ENCODE results near the gene ADAMTS10.
"Not testable (repeated sequence)": the region's sequence is repeated elsewhere in the genome, so short reads cannot be mapped to it uniquely, and the experiment has no call there.

Gene ADAMTS10

DNA sequence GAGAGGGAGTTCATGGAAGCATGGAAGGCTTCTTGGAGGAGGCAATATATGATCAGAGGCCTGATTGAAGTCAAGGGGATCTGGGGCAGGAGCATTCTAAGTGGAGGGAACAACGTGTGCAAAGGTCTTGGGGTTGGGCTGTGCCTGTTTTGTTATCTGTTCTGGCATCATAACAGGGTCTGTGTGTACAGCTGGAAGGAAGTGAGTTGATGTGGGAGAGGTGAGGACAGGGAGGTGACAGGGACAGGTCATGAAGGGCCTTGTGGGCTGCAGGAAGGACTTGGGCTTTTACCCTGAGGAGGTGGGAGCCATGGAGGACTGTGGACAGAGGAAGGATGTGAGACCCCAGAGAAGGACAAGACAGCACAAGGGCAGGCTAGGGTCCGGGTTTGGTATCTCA, 18.7 kb upstream of the ADAMTS10 start:
- DNase-seq = no peak

DNA sequence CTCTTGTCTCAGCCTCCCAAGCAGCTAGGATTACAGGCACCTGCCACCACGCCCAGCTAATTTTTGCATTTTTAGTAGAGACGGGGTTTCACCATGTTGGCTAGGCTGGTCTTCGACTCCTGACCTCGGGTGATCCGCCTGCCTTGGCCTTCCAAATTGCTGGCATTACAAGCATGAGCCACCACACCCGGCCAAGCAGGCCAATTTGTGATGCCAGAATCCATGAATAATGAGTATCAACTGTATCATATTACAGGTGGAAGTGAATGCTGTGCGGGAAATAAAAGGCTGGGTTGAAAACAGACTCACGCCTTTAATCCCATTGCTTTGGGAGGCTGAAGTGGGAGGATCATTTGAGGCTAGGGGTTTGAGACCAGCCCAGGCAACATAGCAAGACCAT, 16.3 kb upstream of the ADAMTS10 start:
- DNase-seq = no peak

DNA sequence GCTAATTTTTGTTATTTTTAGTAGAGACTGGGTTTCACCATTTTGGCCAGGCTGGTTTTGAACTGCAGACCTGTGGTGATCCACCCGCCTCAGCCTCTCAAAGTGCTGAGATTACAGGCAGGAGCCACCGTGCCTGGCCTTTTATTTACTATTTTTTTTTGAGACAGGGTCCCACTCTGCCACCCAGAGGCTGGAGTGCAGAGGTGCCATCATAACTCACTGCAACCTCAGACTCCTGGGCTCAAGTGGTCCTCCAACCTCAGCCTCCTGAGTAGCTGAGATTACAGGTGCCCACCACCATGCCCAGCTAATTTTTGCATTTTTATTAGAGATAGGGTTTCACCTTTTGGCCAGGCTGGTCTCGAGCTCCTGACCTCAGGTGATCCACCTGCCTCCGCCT, 12.4 kb upstream of the ADAMTS10 start:
- DNase-seq = not testable (repeated sequence)

DNA sequence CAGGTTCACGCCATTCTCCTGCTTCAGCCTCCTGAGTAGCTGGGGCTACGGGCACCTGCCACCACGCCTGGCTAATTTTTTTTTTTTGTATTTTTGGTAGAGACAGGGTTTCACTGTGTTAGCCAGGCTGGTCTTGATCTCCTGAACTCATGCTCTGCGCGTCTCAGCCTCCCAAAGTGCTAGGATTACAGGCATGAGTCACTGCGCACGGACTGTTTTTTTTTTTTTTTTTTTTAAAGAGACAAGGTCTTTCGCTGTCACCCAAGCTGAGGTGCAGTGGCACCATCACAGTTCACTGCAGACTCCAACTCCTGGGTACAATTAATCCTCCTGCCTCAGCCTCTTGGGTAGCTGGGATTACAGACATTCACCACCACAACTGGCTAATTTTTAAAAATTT, 8.2 kb upstream of the ADAMTS10 start:
- DNase-seq = no peak

DNA sequence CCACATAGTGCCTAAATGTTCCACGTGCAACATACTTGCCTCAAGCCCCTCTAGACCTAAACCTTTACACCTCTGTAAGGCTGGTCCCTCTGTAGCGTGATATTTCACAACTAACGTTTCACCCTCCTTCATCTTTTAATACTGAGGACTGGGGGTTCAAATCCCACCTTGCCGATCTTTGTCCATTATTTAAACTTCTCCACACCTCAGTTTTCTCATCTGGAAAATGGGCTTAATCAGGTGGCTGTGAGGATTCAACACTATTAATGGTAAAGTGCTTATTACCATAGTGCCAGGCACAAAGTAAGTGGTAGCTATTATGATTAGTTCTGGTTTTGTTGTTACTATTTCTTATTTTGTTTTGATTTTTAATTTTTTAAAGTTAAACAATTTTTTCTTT, 7.5 kb upstream of the ADAMTS10 start:
- DNase-seq = no peak

DNA sequence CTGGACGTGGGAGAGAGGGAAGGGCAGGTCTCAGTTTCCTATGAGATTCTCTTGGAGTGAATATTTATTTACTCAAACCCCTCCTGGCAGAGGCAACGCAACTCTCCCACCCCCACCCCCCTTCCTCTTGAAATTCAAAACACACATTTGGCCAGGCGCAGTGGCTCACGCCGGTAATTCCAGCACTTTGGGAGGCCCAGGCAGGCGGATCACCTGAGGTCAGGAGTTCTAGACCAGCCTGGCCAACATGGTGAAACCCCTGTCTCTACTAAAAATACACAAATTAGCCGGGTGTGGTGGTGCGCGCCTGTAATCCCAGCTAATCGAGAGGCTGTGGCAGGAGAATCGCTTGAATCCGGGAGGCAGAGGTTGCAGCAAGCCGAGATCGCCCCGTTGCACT, 6.8 kb upstream of the ADAMTS10 start:
- DNase-seq = not testable (repeated sequence)

DNA sequence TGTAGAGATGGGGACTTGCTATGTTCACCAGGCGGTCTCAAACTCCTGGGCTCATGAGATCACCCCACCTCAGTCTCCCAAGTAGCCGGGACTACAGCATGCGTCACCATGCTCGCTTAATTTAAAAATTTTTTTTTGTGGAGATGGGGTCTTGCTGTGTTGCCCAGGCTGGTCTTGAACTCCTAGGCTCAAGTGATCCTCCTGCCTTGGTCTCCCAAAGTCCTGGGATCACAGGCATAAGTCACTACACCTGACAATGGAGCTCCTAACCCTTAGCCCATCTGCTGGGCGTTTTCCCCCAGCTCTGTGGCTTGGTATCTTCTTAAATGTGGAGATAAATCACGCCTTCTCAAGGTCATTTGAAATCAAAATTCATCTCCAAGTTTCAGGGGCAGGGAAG, 6.3 kb upstream of the ADAMTS10 start:
- no peak for DNase-seq

DNA sequence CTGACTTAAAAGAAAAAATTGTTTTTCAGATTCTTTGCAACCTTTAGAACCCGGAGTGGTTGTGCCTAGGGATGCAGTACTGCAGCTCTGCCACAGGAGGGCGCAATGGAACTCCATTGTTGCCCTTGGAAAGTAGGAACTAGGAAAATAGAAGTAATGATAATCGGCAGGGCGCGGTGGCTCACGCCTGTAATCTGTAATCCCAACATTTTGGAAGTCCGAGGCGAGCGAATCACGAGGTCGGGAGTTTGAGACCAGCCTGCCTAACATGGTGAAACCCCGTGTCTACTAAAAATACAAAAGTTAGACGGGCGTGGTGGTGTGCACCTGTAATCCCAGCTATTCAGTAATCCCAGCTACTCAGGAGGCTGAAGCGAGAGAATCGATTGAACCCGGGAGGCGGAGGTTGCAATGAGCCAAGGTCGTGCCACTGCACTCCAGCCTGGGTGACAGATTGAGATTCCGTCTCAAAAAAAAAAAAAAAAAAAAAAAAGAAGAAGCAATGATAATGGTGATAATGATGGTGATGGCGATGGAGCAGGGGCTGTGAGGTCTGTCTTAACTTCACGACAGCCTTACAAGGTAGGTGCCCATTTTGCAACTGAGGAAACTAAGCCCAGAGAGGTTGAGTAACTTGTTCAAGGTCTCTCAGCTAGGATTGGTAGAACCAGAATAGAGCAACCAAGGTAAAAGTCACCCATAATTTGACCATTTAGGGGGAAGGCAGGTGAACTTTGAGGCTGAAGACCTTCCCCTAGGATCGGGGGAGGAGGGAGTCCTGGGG, 5.5 kb upstream of the ADAMTS10 start:
- DNase-seq = peak in 23 of 51 donors; percentile 1 to 44 (median 13)

DNA sequence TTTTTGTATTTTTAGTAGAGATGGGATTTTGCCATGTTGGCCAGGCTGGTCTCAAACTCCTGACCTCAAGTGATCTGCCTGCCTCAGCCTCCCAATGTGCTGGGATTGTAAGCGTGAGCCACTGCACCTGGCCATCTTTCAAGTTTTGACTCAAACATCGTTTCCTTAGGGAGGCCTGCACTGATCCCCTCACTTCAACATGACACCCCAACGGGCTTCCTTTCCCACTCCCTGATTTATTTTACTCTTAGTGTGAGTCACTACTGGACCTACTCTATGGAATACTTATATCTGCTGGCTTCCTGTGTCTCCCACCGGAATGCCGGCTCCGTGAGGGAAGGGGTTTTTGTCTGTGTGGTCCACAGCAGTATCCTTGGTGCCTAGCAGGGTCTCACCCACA, 4.5 kb upstream of the ADAMTS10 start:
- no peak for DNase-seq

DNA sequence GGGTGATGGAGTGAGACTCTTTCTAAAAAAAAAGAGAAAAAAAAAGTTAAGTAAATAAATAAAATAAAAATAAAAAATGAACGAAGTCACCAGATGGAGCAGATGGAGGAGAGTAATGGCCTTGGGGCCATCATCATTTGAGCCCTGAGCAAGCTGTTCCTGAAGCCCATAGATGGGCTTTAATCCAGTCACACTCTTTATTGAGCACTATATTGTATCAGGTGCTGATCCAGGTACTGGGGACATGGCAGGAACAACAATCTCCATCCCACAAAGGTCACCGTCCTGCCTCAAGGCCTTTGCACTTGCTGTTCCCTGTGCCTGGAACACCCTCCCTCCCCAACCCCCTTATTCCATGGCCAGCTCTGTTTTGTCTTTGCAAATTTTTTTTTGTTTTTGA, 3.9 kb upstream of the ADAMTS10 start:
- DNase-seq = no peak

DNA sequence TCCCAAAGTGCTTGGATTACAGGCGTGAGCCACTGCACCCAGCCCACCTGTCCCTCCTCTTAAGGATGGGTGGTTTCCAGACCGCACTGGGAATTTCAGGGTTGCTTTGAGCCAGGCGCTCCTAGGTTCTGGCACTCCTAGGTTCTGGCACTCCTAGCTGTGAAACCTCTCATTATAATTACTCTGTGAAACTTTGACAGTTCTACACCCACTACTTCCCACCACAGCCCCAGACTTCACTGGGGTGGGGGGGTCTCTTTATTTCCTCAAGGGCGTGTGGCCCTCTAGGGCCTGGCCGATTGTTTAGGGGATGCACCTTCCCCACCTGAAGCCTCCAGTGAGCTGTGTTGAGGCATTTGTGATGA, 2.3 kb upstream of the ADAMTS10 start:
- DNase-seq = no peak

DNA sequence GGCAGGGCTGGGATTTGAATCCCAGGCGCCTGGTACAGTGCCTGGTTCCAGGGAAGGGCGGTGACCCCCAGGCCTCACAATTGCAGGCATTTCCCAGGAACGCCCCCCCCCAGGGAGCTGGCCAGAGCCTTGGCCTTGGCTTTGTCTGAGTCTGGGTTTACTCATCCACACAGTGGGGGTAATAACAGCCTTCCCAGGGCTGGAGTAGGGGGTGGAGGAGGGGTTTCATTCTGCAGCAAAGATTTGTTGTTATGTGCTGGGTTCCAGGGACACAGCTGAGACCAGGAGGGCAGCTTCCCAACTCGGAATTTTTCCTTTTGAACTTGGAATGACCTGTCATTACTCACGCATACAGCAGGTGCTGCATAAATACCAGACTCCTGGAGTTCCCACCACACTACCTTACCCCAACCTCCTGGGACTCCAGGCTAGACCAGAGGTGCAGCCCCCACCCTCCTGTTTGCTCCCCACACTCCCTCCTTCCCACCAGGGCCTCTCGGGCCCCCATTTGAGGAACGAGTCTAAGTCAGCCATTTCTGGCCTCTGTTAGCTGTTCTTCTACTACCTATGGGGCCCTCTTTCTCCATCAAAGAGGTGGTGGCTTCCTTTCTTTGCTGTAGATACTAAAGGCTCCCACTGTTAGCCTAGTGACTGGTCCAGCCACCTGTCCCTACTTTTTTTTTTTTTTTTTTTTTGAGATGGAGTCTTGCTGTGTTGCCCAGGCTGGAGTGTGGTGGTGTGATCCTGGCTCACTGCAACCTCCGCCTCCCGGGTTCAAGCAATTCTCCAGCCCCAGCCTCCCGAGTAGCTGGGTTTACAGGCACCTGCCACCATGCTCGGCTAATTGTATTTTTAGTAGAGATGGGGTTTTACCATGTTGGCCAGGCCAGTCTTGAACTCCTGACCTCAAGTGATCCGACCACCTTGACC, 1.6 kb upstream of the ADAMTS10 start:
- peak in 6 of 51 donors; percentile 7 to 25 (median 13) for DNase-seq

DNA sequence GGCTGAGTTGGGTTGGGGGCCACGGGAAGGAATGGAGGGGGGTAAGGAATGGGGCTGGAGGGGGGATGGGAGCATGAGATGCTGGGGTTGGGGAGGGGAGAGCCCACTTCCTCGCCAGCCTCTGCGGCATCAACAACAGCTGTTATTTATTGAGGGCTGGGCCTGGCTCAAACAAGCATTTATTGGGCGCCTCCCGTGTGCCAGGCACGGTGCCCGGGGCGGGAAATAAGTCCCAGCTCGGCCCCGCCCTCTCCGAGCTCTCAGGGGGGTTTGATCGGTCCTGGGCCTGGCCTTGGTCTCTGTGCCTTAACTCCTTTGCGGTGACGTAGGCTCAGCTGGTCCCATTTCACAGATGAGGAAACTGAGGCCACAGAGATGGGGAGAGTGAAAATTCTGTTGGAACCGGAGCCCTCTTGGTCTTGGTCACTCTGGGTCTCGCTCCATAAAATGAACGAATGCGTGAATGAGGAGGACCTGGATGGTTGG, 919 bp upstream of the ADAMTS10 start:
- DNase-seq = no peak

DNA sequence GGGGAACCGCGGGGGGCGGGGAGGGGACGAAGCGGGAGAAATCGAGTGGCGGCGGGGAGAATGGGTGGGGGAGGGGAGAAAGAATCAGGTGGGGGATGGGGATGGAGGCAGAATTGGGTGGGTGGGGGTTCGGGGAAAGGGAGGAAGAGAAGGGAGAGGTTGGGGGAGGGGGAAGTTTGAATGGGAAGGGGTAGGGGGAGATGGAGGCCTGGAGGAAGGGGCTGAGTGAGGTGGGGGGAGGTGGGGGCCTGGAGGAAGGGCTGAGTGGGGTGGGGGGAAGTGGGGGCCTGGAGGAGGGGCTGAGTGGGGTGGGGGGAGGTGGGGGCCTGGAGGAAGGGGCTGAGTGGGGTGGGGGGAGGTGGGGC, 403 bp upstream of the ADAMTS10 start:
- DNase-seq = no peak

DNA sequence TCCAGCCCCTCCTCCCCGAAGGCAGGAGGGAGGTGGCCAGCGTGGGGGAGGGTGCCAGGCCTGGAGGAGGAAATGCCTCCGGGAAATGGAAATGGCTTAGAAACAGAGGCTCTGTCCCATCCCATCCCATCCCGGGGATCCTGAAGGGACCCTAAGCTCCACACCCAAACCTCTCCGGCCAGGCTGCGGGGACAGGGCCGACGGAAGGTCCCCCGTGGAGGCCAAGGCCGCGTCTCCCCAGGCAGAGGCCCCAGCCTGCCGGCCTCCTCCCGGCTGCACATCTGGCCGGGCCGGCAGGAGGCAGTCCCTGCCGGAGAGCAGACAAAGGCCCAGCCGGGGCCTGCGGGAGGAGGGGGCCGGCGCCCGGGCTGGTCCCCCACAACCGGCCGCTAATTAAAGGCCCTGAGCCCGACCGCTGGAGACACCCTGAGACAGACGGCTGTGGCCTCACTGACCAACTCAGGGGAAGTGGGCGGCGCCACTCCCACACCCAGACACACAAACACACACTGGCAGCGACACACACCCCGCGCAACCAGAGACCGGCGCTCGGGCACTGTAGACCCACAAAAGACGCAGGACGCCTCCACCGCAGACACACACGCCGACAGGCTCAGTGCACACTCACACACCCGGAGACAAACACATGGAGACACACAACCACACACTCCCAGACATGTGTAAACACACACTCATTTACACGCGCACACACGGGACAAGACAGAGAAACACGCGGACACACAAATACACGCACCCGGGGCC, 1.1 kb downstream of the ADAMTS10 start:
- peak in 31 of 51 donors; percentile 6 to 70 (median 27) for DNase-seq

DNA sequence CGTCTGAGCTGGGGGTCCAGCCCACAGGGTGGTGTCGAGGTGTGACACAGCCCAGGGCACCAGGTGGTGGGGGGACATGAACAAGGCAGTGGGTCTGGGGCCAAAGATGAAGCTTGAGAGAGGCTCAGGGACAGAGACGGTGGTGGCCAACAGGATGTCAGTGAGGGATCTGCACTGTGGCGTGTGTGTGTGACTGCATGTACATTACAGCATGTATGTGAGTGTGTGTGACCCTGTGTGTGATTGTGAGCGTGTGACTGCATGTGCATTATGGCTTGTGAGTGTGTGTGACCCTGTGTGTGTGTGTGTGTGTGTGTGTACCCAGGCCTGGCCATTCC, 1.6 kb downstream of the ADAMTS10 start:
- DNase-seq = no peak

DNA sequence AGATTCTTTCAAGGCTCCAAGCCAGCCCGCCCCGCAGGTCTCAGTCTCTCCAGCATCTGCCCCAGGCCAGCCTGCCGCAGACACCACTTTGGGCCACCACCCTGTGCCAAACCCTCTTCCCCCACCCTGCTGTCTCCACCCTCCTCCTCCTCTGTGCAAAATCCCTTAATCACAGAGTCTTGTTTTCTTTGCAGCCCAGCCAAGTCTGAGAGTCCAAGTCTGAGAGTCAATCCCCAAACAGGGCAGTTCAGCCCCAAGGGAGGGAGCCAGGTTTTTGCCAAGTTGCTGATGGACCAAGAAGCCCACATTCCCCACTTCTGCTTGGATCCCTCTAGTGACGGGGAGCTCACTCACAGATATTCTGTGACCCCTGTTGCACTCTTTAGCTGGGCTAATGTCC, 3.1 kb downstream of the ADAMTS10 start:
- no peak for DNase-seq

DNA sequence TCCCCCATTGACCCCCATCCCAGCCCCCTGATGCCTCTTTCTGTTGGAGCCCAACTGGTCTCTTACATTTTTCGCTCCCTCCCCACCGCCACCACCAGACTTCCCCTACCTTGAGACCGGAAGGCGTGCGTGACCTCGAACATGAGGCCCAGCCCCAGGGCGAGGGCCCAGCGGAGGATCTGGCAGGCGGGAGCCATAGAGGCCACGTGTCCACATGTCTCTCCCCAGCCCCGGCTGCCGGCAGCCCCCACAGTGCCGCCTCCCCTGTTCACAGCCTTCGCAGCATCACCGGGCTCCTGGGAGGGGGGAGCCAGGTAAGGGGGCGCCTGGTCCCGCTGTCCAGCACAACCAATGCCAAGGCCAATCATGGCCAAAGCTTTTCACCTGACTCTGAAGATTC, 5.0 kb downstream of the ADAMTS10 start:
- DNase-seq = no peak

DNA sequence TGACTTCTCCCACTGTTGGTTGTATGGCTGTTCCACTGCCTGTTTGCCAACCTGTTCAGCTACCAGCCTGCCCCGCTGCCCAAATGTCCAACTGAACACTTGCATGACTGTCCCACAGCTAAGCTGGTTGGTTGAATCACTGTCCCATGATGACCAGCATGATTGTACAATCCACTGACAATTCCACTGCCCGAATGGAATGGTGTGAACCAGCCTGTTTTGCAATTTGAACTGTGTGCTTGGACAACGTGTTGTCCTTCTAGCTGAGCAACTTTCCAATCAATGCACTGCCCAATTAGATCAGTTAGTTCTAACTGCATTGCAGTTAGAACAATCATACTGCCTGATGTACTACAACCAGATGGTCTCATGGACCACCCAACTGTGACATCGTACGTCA, 8.7 kb downstream of the ADAMTS10 start:
- no peak for DNase-seq

DNA sequence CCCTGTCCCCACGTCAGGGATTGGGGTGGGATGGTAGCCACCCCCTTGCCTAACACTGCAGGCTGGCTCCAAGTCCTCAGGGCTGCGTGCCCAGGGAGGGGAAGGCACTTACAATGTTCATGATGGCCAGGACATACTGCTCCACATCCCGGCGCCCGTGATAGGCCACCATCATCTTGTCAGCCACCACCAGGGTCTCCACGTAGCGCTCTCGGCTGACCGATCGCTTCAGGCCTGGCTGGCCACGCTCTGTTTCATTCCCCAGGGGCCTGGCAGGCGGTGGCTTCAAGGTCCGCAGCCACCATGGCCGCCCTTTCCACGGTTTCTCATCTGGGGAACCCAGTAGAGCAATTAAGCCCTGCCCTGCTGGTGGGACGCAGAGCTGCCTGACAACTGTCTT, 9.7 kb downstream of the ADAMTS10 start:
- no peak for DNase-seq

DNA sequence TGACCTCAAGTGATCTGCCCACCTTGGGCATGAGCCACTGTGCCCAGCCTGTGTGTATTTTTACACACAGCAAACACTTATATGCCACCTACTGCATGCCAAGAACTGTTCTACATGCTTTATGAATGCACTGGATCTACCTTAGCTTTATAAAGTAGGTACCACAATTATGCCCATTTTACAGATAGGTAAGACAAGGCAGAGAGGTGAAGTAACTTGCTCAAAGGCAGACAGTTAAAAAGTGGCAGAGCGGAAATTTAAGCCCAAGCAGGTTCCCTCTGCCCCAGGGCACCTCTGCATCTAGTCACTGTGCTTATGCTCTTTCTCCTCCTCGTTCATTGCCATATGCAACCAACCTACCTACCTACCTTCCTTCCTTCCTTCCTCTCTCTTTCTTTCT, 10.5 kb downstream of the ADAMTS10 start:
- DNase-seq = no peak

DNA sequence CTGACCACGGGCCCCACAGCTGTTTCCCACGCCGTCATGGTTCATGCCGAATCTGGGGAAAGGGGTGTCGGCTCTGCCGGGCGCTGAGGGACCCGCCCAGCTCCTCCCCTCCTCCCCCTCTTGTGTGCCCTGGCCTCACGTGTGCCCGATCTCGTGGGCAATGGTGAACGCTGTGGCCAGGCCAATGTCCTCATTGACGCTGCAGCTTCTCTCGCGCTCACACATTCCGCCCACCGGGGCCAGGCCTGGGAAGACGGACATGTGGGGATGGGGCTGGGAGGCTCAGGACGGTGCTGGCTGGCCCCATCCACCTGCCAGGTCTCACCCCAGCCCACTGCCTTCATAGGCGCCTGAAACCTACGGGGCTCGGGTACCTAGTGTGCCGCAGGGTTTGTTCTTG, 14.3 kb downstream of the ADAMTS10 start:
- no peak for DNase-seq

All from hypothalamus (tissue), 51 donors.